ENCODE results near the gene C1orf185. TPM values are rescaled to one million over a fixed set of nuclear protein-coding genes. Genes with fewer than 3 reads are reported as not detected.
"Not testable (repeated sequence)": the region's sequence is repeated elsewhere in the genome, so short reads cannot be mapped to it uniquely, and the experiment has no call there.

Gene C1orf185
- total and polyA plus RNA-seq, 11 donors: not detected

DNA sequence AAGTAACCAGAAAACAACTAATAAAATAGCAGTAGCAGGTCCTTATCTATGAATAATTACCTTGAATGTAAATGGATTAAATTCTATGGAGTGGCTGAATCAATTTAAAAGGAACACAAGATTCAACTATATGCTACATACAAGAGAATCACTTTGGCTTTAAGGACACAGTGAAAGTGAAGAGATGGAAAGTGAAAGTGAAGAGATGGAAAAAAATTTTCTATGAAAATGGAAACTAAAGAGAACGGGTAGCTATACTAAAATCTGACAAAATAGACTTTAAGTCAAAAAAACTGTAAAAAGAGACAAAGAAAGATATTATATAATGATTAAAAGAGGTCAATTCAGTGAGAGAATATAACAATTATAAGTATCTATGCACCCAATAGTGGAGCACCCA lies 54.7 kb downstream of the C1orf185 start:
- Histone ChIP-seq H3K27ac (no peak overlapping the region), H3K9me3 (peaks cover 0 to 23% (median 14%) of the 10 kb centered on the region in 12 donors), H3K36me3 (no peaks in the 10 kb centered on the region), H3K4me3 (no peak overlapping the region), H3K27me3 (no peaks in the 10 kb centered on the region), H3K4me1 (no peaks in the 10 kb centered on the region)
- ATAC-seq: no peak
- TF ChIP-seq, protein P1, sequence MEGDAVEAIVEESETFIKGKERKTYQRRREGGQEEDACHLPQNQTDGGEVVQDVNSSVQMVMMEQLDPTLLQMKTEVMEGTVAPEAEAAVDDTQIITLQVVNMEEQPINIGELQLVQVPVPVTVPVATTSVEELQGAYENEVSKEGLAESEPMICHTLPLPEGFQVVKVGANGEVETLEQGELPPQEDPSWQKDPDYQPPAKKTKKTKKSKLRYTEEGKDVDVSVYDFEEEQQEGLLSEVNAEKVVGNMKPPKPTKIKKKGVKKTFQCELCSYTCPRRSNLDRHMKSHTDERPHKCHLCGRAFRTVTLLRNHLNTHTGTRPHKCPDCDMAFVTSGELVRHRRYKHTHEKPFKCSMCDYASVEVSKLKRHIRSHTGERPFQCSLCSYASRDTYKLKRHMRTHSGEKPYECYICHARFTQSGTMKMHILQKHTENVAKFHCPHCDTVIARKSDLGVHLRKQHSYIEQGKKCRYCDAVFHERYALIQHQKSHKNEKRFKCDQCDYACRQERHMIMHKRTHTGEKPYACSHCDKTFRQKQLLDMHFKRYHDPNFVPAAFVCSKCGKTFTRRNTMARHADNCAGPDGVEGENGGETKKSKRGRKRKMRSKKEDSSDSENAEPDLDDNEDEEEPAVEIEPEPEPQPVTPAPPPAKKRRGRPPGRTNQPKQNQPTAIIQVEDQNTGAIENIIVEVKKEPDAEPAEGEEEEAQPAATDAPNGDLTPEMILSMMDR (IDR thresholded peaks at IDR 0.05): no peak
- no peak for TF ChIP-seq POLR2A (IDR thresholded peaks at IDR 0.05)
- intact Hi-C loops (cut with DNase I): no loop called here
- no peak for DNase-seq
- 58 to 73% (median 64%) methylated on average over 1 of the region's 1 CpG for WGBS, 4 donors

GRCh38 chr1:51157395-51157794 lies 55.4 kb downstream of the C1orf185 start:
- intact Hi-C loops (cut with DNase I): no loop called here

DNA sequence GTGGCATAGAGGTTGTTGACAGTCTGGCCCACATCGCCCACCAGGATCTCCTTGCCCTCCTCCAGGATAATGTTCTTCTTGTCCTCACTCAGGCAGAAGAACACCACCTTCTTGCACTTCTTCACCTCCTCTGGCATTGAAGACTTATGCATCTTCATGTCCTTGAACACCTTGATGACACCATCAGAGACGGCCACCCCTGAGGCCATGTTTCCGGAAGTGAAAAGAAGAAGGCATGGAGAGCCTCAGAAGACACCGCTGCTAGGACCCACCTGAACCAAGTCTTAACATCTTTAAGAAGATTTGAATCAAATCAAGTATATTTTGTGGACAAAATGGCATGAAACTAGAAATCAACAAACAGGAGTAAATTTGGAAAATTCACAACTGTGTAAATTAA lies 56.2 kb downstream of the C1orf185 start:
- WGBS, 4 donors: 88 to 95% (median 90%) methylated on average over 4 of the region's 4 CpGs
- peaks cover 0 to 23% (median 14%) of the 10 kb centered on the region in 12 donors for H3K9me3 ChIP-seq

More at GRCh38 chr1:51157395-51157794, 55.4 kb downstream of the C1orf185 start:
- Histone ChIP-seq H3K27me3 (no peaks in the 10 kb centered on the region), H3K36me3 (no peaks in the 10 kb centered on the region), H3K4me3 (no peak overlapping the region), H3K27ac (no peak overlapping the region), H3K4me1 (no peaks in the 10 kb centered on the region), H3K9me3 (peaks cover 0 to 23% (median 14%) of the 10 kb centered on the region in 12 donors)
- ATAC-seq (no peak), DNase-seq (no peak)
- TF ChIP-seq, protein P1 (IDR thresholded peaks at IDR 0.05): no peak
- no peak for TF ChIP-seq POLR2A (IDR thresholded peaks at IDR 0.05)
- 68 to 79% (median 74%) methylated on average over 4 of the region's 4 CpGs for WGBS, 4 donors

DNA sequence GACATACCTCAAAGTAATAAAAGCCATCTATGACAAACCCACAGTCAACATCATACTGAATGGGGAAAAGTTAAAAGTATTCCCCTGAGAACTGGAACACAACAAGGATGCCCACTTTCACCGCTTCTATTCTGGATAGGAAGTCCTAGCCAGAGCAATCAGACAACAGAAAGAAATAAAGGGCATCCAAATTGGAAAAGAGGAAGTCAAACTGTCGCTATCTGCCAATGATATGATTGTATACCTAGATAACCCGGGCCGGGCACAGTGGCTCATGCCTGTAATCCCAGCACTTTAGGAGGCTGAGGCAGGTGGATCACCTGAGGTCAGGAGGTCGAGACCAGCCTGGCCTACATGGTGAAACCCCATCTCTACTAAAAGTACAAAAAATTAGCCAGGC lies 60.5 kb downstream of the C1orf185 start:
- DNase-seq; intact Hi-C loops (cut with DNase I); ATAC-seq; H3K9me3 ChIP-seq; H3K4me3 ChIP-seq; H3K4me1 ChIP-seq; H3K27ac ChIP-seq; H3K36me3 ChIP-seq; H3K27me3 ChIP-seq: not testable (repeated sequence)
- WGBS, 4 donors: 74 to 83% (median 80%) methylated on average over 5 of the region's 5 CpGs

More for the DNA sequence above, 56.2 kb downstream of the C1orf185 start:
- TF ChIP-seq, protein P1 (IDR thresholded peaks at IDR 0.05): no peak
- TF ChIP-seq POLR2A (IDR thresholded peaks at IDR 0.05): no peak
- H3K36me3 ChIP-seq: no peaks in the 10 kb centered on the region
- H3K4me1 ChIP-seq: no peaks in the 10 kb centered on the region
- no peak for DNase-seq
- intact Hi-C loops (cut with DNase I): no loop called here
- no peak overlapping the region for H3K27ac ChIP-seq
- H3K4me3 ChIP-seq: no peak overlapping the region
- no peak for ATAC-seq
- H3K27me3 ChIP-seq: no peaks in the 10 kb centered on the region

DNA sequence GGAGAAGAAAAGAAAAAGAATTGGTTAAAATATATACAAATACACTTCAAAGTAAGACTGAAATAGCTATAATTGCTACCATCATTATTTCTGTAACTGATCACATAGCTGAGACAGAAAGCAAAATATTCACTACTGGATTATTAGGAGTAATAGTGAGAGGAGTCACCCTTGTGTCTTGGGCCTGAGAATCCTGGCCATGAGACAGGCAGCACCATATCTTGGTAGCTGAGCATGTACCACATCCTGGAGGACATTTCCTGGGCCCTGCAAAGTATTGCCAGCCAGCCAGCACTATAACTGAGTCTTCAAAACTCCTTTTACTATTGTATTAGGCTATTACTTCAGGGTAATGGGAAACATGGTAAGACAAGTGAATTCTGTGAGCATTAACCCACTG lies 63.5 kb downstream of the C1orf185 start:
- no peaks in the 10 kb centered on the region for H3K36me3 ChIP-seq
- TF ChIP-seq, protein P1 (IDR thresholded peaks at IDR 0.05): no peak
- TF ChIP-seq POLR2A (IDR thresholded peaks at IDR 0.05): no peak
- DNase-seq (no peak), ATAC-seq (no peak)
- H3K4me1 ChIP-seq: peaks cover 0 to 7% (median 0%) of the 10 kb centered on the region in 12 donors
- no peak overlapping the region for H3K4me3 ChIP-seq
- peaks cover 0 to 6% (median 0%) of the 10 kb centered on the region in 12 donors for H3K9me3 ChIP-seq
- no peaks in the 10 kb centered on the region for H3K27me3 ChIP-seq
- no peak overlapping the region for H3K27ac ChIP-seq
- intact Hi-C loops (cut with DNase I): no loop called here

Measured in heart left ventricle (tissue), 16 donors.